CD4-positive, alpha-beta T cell treated with Interleukin-6 for 4 hours (primary cell): ENCODE results near the gene ERCC6L2.

Experiments
- DNase-seq: peaks from one replicate; pipeline ENCODE4 v3.0.0-alpha.2; 2020; ENCODE audit warnings: mixed read lengths

Gene ERCC6L2

GRCh38 chr9:95981761-95982390 is 106.4 kb downstream of the ERCC6L2 start:
- peak; percentile 21 for DNase-seq

- DNase-seq: no peak
These were observed 110.1 kb downstream of the ERCC6L2 start for GRCh38 chr9:95985440-95986055.

DNA sequence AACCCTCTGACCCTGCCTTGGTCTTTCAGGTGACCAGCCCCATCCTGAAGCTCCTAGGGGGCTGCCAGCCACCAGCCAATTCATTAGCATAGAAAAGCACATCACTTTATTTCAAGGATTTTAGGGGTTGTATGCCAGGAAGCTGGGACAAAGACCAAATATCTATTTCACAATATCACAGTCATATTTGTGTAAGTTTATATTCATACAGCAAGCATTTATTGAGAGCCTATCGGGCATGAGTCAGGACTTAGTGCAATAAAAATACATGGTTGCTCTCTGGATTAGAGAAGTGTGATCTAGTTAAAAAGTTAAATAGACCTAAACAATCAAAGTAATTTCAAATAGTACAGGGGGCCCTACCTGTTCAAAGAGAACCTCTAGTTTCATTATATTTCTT is 113.8 kb downstream of the ERCC6L2 start:
- DNase-seq: no peak

- DNase-seq: no peak
These were observed 115.8 kb downstream of the ERCC6L2 start for GRCh38 chr9:95991326-95991725.

DNA sequence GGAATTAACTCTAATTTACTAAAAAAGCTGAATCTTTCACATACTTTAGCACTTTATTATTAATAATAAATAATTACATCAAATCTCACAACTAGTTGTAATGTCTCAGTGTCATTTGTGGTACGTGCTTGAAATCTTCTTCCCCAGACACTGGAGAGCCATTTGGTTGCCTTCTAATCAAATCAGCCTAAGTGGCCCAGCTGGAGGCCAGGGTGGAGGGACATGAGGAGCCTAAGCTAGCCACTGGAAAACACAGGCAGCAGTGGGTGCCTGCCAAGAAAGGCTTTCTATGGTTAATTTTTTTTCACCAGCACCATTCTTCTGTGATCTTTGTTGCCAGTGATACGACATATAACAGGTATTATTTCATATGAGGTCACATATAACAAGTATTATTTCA is 117.0 kb downstream of the ERCC6L2 start:
- no peak for DNase-seq

DNA sequence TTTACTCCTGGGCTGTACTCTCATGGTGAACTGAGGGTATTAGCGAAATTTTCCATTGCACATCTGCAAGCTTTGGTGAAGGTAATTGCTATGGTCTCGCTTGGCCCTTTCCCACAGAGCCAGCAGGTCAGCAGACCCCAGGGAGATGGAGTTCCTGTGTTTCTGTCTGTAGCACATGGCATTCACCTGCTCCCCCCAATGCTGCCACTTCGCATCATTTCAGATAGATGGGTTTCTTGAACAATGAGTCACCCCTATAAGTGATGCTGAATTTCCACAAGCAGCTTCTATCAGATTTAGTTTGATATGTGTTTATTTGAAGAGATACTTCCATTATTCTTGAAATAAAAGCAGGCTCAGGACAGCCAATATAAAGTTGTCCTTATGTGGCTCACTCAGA is 117.8 kb downstream of the ERCC6L2 start:
- no peak for DNase-seq

- DNase-seq: no peak
These were observed 123.9 kb downstream of the ERCC6L2 start for GRCh38 chr9:95999390-95999789.

- no peak for DNase-seq
These were observed 128.9 kb downstream of the ERCC6L2 start for GRCh38 chr9:96004379-96004778.

DNA sequence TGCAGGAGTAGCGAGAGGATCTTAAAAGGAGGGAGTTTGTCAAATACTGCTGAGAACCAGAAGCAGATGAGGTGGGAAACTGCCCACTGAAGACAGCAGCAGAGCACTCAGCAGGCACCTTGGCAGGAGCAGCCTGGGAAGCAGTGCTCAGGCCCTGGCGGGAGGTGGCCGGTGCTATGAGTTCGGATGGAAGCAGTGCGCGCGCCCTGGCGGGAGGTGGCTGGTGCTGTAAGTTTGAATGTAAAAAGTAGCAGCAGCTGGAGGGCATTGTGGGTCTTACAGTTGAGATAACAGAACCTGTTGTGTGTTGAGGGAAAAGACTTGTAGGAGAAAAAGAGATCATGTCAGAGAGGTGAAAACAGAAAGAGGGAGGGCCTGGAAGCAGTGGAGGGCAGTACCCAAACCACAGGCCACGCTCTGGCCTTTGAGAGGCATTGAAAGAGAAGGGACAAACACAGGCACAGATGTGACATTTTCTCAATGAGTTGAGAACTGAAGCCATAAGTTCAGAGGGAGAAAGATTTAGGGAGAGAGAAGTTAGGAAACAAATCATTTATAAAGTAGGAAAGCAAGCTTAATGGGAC is 130.9 kb downstream of the ERCC6L2 start:
- no peak for DNase-seq

- DNase-seq: no peak
These were observed 131.5 kb downstream of the ERCC6L2 start for GRCh38 chr9:96006961-96007360.

GRCh38 chr9:96008502-96009222 is 133.2 kb downstream of the ERCC6L2 start:
- DNase-seq: no peak

- DNase-seq: no peak
These were observed 133.7 kb downstream of the ERCC6L2 start for GRCh38 chr9:96009223-96009602.

DNA sequence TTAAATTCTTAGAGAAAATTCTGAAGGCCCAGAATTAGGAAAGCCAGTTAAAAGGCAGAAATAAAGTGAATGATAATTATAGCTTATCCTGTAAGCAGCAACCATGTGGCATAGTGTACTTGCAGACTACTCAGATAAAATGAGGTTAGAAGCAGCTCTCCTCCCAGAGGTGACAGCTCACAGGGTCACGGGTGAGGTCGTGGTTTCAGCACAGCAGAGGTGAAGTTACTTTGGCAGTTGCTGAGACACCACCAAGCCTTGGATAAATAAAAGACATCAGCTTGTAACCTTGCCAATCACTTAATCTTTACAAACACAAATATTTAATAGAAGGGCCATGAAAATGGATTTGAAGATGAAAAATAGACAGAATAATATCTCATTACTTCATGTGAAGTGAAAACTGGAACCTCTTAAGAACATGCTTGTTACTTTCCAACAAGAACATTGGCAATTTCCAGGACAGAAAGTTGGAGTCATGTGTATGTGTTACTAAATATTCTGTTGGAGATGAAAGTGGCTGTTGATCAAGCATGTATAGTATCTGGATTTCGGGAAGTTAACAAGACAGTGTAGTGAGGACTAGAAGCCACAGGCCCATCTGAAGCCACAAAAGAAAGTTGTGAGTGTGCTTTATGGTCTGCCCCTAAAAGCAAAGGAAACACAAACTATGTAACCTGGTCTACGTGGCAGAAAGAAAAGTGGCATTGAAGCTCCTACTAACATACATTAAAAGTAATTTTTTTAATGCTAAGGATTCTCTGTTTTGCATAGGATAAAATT is 134.4 kb downstream of the ERCC6L2 start:
- DNase-seq: peak; percentile 65

DNA sequence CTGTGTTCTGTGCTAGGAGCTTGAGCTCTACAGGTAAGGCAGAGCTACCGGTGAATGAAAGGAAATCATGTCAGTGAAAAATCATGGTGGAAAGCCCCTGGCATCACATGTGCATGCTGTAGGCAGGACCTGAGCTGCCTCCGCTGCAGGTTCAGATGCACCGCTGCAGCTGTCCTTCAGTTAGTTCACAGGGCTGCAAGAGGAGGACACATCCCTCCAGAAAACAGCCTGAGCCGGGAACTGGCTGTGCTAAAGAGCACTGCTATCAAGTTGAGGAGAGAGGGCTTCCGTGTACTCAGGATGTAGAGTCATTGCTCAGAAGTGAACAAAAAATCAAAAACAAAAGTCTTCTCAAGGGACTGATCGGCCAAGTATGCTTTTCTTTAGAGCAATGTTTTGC is 138.6 kb downstream of the ERCC6L2 start:
- DNase-seq: peak; percentile 66

- peak; percentile 17 for DNase-seq
These were observed 140.6 kb downstream of the ERCC6L2 start for GRCh38 chr9:96015876-96016686.
